ENCODE data around the gene TLR8.

The TLR8 gene

DNA sequence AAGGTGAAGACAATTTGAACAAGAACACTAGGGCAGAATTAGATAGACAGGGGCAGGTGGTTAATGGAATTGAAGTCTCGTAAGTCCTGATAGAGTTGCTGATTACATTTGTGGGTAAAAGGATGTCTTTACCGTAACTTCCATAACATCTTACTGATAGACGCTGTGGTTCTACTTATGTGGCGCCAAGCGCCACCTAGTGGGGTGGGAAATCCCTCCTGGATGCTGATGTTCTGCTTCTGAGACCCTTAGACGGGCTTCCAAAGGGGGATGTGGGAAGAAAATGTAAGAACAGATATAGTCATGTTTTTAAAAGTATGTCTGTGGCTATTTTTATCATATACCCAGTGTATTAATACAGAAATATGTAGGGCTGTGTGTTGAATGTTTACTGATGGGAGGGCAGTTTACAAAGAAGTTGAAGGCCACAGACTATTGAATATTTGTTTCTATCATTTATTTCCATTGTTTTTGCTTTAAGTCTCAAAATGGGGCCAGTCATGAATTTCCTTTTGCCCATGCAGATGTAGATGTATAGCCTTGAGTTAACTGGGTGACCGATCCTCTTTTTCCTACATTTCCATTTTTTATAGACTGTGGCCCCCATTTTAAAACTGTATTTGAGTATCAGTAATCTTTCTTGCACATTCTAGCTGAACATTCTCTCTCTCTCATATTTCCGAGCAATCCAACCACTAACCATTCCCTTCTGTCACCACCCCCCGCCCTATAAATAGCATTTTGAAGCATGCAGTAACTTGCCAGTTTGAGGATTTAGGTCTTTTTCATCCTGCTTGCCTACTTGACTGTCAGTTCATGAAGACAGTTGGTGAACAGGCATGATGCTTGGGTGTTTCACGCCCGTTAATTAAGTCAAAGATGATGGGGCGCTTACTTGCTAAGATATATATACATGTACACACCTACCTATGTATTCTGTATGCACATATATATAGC lies 12.1 kb upstream of the TLR8 start:
- H3K4me3 ChIP-seq (ENCODE audit: low read length) = no peak overlapping the region
- DNase-seq (ENCODE audit: low read depth) = no peak
- TF ChIP-seq, protein P1, sequence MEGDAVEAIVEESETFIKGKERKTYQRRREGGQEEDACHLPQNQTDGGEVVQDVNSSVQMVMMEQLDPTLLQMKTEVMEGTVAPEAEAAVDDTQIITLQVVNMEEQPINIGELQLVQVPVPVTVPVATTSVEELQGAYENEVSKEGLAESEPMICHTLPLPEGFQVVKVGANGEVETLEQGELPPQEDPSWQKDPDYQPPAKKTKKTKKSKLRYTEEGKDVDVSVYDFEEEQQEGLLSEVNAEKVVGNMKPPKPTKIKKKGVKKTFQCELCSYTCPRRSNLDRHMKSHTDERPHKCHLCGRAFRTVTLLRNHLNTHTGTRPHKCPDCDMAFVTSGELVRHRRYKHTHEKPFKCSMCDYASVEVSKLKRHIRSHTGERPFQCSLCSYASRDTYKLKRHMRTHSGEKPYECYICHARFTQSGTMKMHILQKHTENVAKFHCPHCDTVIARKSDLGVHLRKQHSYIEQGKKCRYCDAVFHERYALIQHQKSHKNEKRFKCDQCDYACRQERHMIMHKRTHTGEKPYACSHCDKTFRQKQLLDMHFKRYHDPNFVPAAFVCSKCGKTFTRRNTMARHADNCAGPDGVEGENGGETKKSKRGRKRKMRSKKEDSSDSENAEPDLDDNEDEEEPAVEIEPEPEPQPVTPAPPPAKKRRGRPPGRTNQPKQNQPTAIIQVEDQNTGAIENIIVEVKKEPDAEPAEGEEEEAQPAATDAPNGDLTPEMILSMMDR (conservative IDR thresholded peaks at IDR 0.05; ENCODE audit: low read depth, low read length) = peak; percentile 62

DNA sequence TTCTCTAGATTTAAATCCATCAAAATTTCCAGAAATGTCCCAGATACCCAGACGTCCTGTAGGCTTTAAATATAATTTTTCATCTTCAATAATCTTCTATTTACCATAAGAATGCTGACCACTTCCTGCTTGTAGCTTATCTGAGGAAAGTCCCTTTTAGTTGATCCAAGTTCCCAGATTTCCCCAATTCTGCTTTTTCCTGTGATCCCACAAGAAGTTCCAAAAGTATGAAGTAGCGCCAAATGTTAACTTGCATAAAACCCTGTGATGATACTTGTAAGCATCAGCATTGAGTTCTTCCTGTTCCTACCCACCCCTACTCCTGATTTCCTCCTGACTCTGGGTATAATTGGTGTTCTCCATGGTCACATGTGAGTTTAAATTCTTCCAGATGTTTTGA lies 10.6 kb upstream of the TLR8 start:
- TF ChIP-seq, protein P1 (conservative IDR thresholded peaks at IDR 0.05; ENCODE audit: low read depth, low read length) = no peak
- no peak for DNase-seq (ENCODE audit: low read depth)
- no peak overlapping the region for H3K4me3 ChIP-seq (ENCODE audit: low read length)

DNA sequence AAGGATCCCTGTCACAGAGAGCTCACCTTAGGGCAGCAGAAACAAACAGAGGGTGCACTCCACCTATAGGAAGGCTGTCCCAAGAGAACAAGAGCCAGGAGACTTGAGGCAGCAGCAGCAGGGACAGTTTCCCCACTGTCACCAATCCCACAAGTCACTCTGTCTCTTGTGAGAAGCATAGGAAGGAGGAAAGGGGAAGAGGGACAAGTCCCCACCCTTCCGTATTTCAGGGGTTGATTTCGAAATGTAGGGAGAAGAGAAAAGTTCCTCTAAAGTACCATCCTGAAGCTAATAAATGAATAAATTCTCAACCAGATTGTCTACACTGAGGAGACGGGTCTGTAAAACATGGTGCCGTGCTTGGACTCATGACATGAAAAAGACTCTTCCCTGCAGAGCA lies 9.5 kb upstream of the TLR8 start:
- TF ChIP-seq, protein P1 (conservative IDR thresholded peaks at IDR 0.05; ENCODE audit: low read depth, low read length) = no peak
- H3K4me3 ChIP-seq (ENCODE audit: low read length) = no peak overlapping the region
- no peak for DNase-seq (ENCODE audit: low read depth)

GRCh38 chrX:12898073-12898472 lies 8.3 kb upstream of the TLR8 start:
- DNase-seq (ENCODE audit: low read depth) = no peak
- TF ChIP-seq, protein P1 (conservative IDR thresholded peaks at IDR 0.05; ENCODE audit: low read depth, low read length) = no peak
- no peak overlapping the region for H3K4me3 ChIP-seq (ENCODE audit: low read length)

- H3K4me3 ChIP-seq (ENCODE audit: low read length) = no peak overlapping the region
- TF ChIP-seq, protein P1 (conservative IDR thresholded peaks at IDR 0.05; ENCODE audit: low read depth, low read length) = no peak
- DNase-seq (ENCODE audit: low read depth) = no peak
Measured at GRCh38 chrX:12899506-12899905, 6.9 kb upstream of the TLR8 start.

DNA sequence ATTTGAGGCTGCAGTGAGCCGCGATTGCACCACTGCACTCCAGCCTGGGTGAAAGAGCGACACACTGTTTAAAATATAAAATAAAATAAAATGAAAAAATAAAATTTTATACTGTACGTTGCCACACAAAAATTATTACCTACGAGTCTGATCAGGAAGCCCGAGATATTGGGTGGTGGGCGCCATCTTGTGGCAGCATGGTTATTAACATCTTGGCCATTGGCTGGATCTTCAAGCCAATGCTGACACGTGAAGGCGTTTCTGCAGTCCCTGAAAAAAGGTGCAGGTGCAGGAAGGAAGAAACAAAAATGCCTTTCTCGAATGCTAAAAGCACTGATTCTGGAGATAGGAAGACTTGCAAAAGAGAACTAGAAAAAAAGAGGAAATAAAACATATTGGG lies 4.9 kb upstream of the TLR8 start:
- TF ChIP-seq, protein P1 (conservative IDR thresholded peaks at IDR 0.05; ENCODE audit: low read depth, low read length) = peak; percentile 59
- DNase-seq (ENCODE audit: low read depth) = no peak
- no peak overlapping the region for H3K4me3 ChIP-seq (ENCODE audit: low read length)

GRCh38 chrX:12903646-12904045 lies 2.8 kb upstream of the TLR8 start:
- H3K4me3 ChIP-seq (ENCODE audit: low read length) = no peak overlapping the region
- TF ChIP-seq, protein P1 (conservative IDR thresholded peaks at IDR 0.05; ENCODE audit: low read depth, low read length) = no peak
- DNase-seq (ENCODE audit: low read depth) = no peak

All from retinal pigment epithelial cell (primary cell).